KMS-11 (cell line): ENCODE results near the gene MOV10L1.
"Not testable (repeated sequence)": the region's sequence is repeated elsewhere in the genome, so short reads cannot be mapped to it uniquely, and the experiment has no call there.

Experiments
- H2AFZ ChIP-seq: fragments of 200-600 bp; sonication (generic); 2 replicates; pipeline ENCODE4 v1.6.1; 2016; ENCODE audit warnings: antibody characterized with exemption, mixed run types, low read depth
- H3K27ac ChIP-seq: fragments of 200-600 bp; sonication (generic); 2 replicates; pipeline ENCODE4 v1.6.1; 2016; ENCODE audit warnings: mild to moderate bottlenecking, mixed run types
- H3K27me3 ChIP-seq: fragments of 200-600 bp; sonication (generic); 2 replicates; pipeline ENCODE4 v1.6.1; 2017; ENCODE audit warnings: mild to moderate bottlenecking, low read depth, mixed run types, moderate library complexity; ENCODE audit not compliant: insufficient read depth
- H3K36me3 ChIP-seq: fragments of 200-600 bp; sonication (generic); 2 replicates; pipeline ENCODE4 v1.6.1; 2017; ENCODE audit warnings: mild to moderate bottlenecking, mixed run types; ENCODE audit not compliant: insufficient read depth
- H3K4me1 ChIP-seq: fragments of 200-600 bp; sonication (generic); 2 replicates; pipeline ENCODE4 v1.6.1; 2016; ENCODE audit warnings: mild to moderate bottlenecking, low read depth, mixed run types; ENCODE audit not compliant: poor library complexity, severe bottlenecking
- H3K4me2 ChIP-seq: fragments of 200-600 bp; sonication (generic); 2 replicates; pipeline ENCODE4 v1.7.0; 2016; ENCODE audit warnings: mild to moderate bottlenecking, mixed run types
- H3K4me3 ChIP-seq: fragments of 200-600 bp; sonication (generic); IDR thresholded peaks from 2 replicates; pipeline ENCODE4 v1.6.1; 2017; ENCODE audit warnings: low read depth, low read length, mixed read lengths; ENCODE audit not compliant: insufficient read depth
- H3K79me2 ChIP-seq: fragments of 200-600 bp; sonication (generic); 2 replicates; pipeline ENCODE4 v1.6.1; 2016; ENCODE audit warnings: low read depth, mixed run types; ENCODE audit not compliant: insufficient read depth
- H3K9ac ChIP-seq: fragments of 200-600 bp; sonication (generic); 2 replicates; pipeline ENCODE4 v1.6.1; 2016; ENCODE audit warnings: mild to moderate bottlenecking, mixed run types
- H4K20me1 ChIP-seq: fragments of 200-600 bp; sonication (generic); 2 replicates; pipeline ENCODE4 v1.6.1; 2016; ENCODE audit warnings: mild to moderate bottlenecking, mixed run types; ENCODE audit not compliant: insufficient read depth
- CTCF ChIP-seq: fragments of 200-600 bp; sonication (generic); conservative IDR thresholded peaks from 2 replicates; pipeline ENCODE4 v1.6.1; 2017; ENCODE audit warnings: low read depth, mild to moderate bottlenecking, antibody characterized with exemption, low read length, moderate library complexity, mixed read lengths

Gene MOV10L1

GRCh38 chr22:50161508-50162390 is 71.9 kb downstream of the MOV10L1 start:
- H3K4me2 ChIP-seq, result no peak overlapping the region
- H3K27ac ChIP-seq, result no peak overlapping the region
- H3K4me3 ChIP-seq, result no peak overlapping the region
- H3K36me3 ChIP-seq, result no peaks in the 10 kb centered on the region
- H3K4me1 ChIP-seq, result no peaks in the 10 kb centered on the region
- no peak for TF ChIP-seq CTCF
- no peaks in the 10 kb centered on the region for H3K27me3 ChIP-seq
- no peak overlapping the region for H2AFZ ChIP-seq
- H3K9ac ChIP-seq, result no peak overlapping the region
- H4K20me1 ChIP-seq, result no peaks in the 10 kb centered on the region
- no peaks in the 10 kb centered on the region for H3K79me2 ChIP-seq

DNA sequence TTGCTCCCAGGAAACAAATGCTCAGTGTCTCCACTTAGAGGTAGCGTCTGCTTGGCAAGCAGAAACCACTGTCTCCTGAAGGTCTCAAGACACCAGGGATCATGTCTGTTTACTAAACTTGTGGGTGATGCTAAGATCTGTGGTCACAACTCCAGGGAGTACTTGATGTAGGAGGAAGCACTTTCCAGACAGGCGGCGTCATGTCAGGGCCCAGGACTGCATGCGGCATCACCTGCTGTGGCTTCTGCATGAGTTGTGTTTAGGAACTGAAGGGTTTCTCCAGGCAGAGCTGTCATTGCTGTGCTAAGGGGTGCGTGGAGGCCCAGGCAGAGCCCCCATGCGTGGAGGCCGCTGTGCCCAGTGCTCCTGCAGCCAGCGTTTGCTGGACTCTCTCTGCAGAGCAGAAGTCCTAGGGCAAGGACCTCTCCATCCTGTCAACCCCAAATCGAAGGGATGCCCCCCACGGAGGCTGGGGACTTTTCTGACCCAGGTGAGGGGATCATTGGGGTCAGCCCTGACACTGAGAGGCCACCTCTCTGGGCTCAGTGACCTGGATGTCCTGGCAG is 72.7 kb downstream of the MOV10L1 start:
- H3K9ac ChIP-seq, result no peak overlapping the region
- no peak overlapping the region for H3K4me2 ChIP-seq
- no peaks in the 10 kb centered on the region for H3K36me3 ChIP-seq
- no peak for TF ChIP-seq CTCF
- H3K4me1 ChIP-seq, result no peaks in the 10 kb centered on the region
- no peaks in the 10 kb centered on the region for H3K79me2 ChIP-seq
- no peak overlapping the region for H3K4me3 ChIP-seq
- no peak overlapping the region for H3K27ac ChIP-seq
- no peak overlapping the region for H2AFZ ChIP-seq
- no peaks in the 10 kb centered on the region for H4K20me1 ChIP-seq
- H3K27me3 ChIP-seq, result no peaks in the 10 kb centered on the region

DNA sequence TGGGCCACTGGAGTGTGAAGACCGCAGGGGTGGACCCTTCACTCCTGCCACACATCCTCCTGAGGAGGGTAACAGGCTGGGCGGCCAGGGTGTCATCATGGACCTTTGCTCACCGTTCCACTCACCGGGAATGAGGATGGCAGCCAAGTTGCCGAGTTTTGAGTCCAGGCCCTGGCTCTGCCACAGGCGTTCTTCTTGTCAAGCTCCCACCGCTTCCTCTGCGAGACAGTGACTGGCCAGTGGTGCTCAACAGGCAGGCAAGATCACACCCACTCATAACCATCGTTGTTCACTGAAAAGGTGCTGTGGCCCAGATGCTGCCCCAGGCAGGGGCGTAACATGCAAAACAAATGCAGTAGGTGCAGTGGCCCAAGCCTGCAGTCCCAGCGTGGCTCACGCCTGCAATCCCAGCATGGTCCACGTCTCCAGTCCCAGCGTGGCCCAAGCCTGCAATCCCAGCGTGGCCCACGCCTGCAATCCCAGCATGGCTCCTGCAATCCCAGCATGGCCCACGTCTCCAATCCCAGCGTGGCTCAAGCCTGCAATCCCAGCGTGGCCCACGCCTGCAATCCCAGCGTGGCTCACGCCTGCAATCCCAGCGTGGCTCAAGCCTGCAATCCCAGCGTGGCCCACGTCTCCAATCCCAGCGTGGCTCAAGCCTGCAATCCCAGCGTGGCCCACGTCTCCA is 75.8 kb downstream of the MOV10L1 start:
- Histone ChIP-seq H3K4me1 (no peaks in the 10 kb centered on the region), H3K4me2 (no peak overlapping the region), H4K20me1 (no peaks in the 10 kb centered on the region), H3K27ac (no peak overlapping the region), H3K36me3 (no peaks in the 10 kb centered on the region), H2AFZ (no peak overlapping the region), H3K79me2 (no peaks in the 10 kb centered on the region), H3K27me3 (no peaks in the 10 kb centered on the region), H3K9ac (no peak overlapping the region), H3K4me3 (no peak overlapping the region)
- no peak for TF ChIP-seq CTCF

- H2AFZ ChIP-seq, result no peak overlapping the region
- no peaks in the 10 kb centered on the region for H3K4me1 ChIP-seq
- H3K27me3 ChIP-seq, result no peaks in the 10 kb centered on the region
- no peak overlapping the region for H3K4me2 ChIP-seq
- H3K27ac ChIP-seq, result no peak overlapping the region
- H3K4me3 ChIP-seq, result no peak overlapping the region
- H4K20me1 ChIP-seq, result no peaks in the 10 kb centered on the region
- no peaks in the 10 kb centered on the region for H3K36me3 ChIP-seq
- no peak for TF ChIP-seq CTCF
- H3K79me2 ChIP-seq, result no peaks in the 10 kb centered on the region
- no peak overlapping the region for H3K9ac ChIP-seq
Measured at GRCh38 chr22:50167689-50168489, 78.1 kb downstream of the MOV10L1 start.

DNA sequence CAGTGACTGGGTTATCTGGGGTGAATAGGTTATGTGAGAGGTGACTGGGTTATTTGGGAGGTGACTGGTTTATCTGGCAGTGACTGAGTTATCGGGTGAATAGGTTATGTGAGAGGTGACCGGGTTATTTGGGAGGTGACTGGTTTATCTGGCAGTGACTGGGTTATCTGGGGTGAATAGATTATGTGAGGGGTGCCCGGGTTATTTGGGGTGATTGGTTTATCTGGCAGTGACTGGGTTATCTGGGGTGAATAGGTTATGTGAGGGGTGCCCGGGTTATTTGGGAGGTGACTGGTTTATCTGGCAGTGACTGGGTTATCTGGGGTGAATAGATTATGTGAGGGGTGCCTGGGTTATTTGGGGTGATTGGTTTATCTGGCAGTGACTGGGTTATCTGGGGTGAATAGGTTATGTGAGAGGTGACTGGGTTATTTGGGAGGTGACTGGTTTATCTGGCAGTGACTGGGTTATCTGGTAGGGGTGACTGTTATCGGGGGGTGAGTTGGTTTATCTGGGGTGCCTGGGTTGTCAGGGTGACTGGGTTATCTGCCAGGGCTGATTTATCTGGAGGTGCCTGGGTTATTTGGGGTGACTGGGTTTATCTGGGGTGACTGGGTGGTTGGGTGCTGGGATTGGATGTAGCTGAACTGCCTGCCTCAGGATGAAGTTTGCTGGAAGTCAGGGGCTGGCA is 78.8 kb downstream of the MOV10L1 start:
- H4K20me1 ChIP-seq, H2AFZ ChIP-seq, H3K79me2 ChIP-seq, H3K9ac ChIP-seq, H3K4me3 ChIP-seq, H3K36me3 ChIP-seq, H3K4me1 ChIP-seq, H3K27me3 ChIP-seq, H3K4me2 ChIP-seq, H3K27ac ChIP-seq: not testable (repeated sequence)
